K562 (cell line): ENCODE data around the gene LYPD5. TPM values are rescaled to one million over a fixed set of nuclear protein-coding genes. Genes with fewer than 3 reads are reported as not detected.

Experiments
- DACH1 ChIP-seq: fragments of 450-650 bp; IDR thresholded peaks from 2 replicates; pipeline ENCODE4 v1.6.1; 2018; ENCODE audit not compliant: partially characterized antibody
- EGR1 ChIP-seq: fragments of 450-650 bp; conservative IDR thresholded peaks from 2 replicates; pipeline ENCODE4 v1.6.1; 2017; ENCODE audit warnings: mild to moderate bottlenecking
- POU5F1 ChIP-seq: fragments of 150-350 bp; IDR thresholded peaks from 2 replicates; pipeline ENCODE4 v1.6.1; 2014; ENCODE audit warnings: borderline replicate concordance, low read length, low read depth, mild to moderate bottlenecking; ENCODE audit not compliant: partially characterized antibody
- RBM39 ChIP-seq: fragments of 200-400 bp; formaldehyde crosslinking; optimal IDR thresholded peaks from 2 replicates; pipeline ENCODE3; 2018; ENCODE audit warnings: low read depth, low read length
- SP1 ChIP-seq: sonication (generic); formaldehyde crosslinking; IDR thresholded peaks from 2 replicates; pipeline ENCODE4 v1.8.1; 2022; ENCODE audit warnings: mild to moderate bottlenecking, missing genetic modification reagents
- SREBF1 ChIP-seq: fragments of 150-350 bp; IDR thresholded peaks from 2 replicates; pipeline ENCODE4 v1.6.1; 2014; ENCODE audit warnings: antibody characterized with exemption, low read depth, low read length, borderline replicate concordance
- ZC3H4 ChIP-seq: sonication (generic); formaldehyde crosslinking; IDR thresholded peaks from 2 replicates; pipeline ENCODE4 v1.9.0; 2021; ENCODE audit warnings: missing genetic modification reagents, borderline replicate concordance
- ZNF23 ChIP-seq: fragments of 250-450 bp; sonication (Bioruptor Pico); IDR thresholded peaks from 2 replicates; pipeline ENCODE4 v1.4.0; 2020; ENCODE audit warnings: mild to moderate bottlenecking
- ZNF57 ChIP-seq: fragments of 450-650 bp; formaldehyde crosslinking; IDR thresholded peaks from 2 replicates; pipeline ENCODE4 v1.4.0; 2020; ENCODE audit warnings: mild to moderate bottlenecking, moderate library complexity
- ZNF696 ChIP-seq: fragments of 250-450 bp; sonication (Bioruptor Pico); conservative IDR thresholded peaks from 2 replicates; pipeline ENCODE4 v1.4.0; 2020; ENCODE audit warnings: mild to moderate bottlenecking, moderate library complexity
- ZNF76 ChIP-seq: fragments of 250-450 bp; sonication (Bioruptor Pico); IDR thresholded peaks from 2 replicates; pipeline ENCODE4 v1.4.0; 2020; ENCODE audit warnings: mild to moderate bottlenecking, moderate library complexity, borderline replicate concordance
- ZNF780A ChIP-seq: fragments of 250-450 bp; sonication (Bioruptor Pico); IDR thresholded peaks from 2 replicates; pipeline ENCODE4 v1.5.0; 2021; ENCODE audit warnings: mild to moderate bottlenecking
- ZZZ3 ChIP-seq: fragments of 450-650 bp; IDR thresholded peaks from 2 replicates; pipeline ENCODE4 v1.6.1; 2016; ENCODE audit warnings: antibody characterized with exemption, mild to moderate bottlenecking, moderate library complexity
- polyA plus RNA-seq, 8 experiments: library from polyadenylated mRNA; depleted of rRNA in 4 of 8; stranded (reverse) in 5 of 8; unstranded in 3 of 8; fragments of >200 nt; fragmentation: Nextera tagmentation in 2 of 8; fragmentation: Illumina TruSeq in 1 of 8; extraction: Ambion mirVana in 2 of 8; extraction: Trizol in 1 of 8; gene quantifications; 2 replicates each; pipeline versions ENCODE4 v1.2.1 to v1.2.3, GENCODE V29; 2011 to 2014; ENCODE audit warnings: inconsistent platforms in 1 of 8, missing spikeins in 1 of 8
- total RNA-seq, 7 experiments: library from RNA; depleted of rRNA in 6 of 7; stranded (reverse); fragments of >200 nt in 6 of 7; fragmentation: Illumina TruSeq in 2 of 7; extraction: Trizol in 2 of 7; gene quantifications; 2 replicates each; pipeline versions ENCODE4 v1.2.1 to v1.2.3, GENCODE V29; 2011 to 2021; ENCODE audit warnings: low replicate concordance in 1 of 7
- TF ChIP-seq, protein P1 (sequence below): sonication (generic); formaldehyde crosslinking; IDR thresholded peaks from 2 replicates; pipeline ENCODE4 v1.9.0; 2022; ENCODE audit warnings: mild to moderate bottlenecking, missing genetic modification reagents
- TF ChIP-seq, protein P2 (sequence below): sonication (generic); formaldehyde crosslinking; IDR thresholded peaks from 2 replicates; pipeline ENCODE4 v1.8.1; 2023; ENCODE audit warnings: mild to moderate bottlenecking, missing genetic modification reagents
- TF ChIP-seq, protein P3 (sequence below): fragments of 450-650 bp; conservative IDR thresholded peaks from 2 replicates; pipeline ENCODE4 v1.6.1; 2016; ENCODE audit warnings: missing genetic modification characterization, low read depth, mild to moderate bottlenecking, control low read depth, missing compliant biosample characterization
- TF ChIP-seq, protein P4 (sequence below): sonication (generic); formaldehyde crosslinking; IDR thresholded peaks from 2 replicates; pipeline ENCODE4 v1.8.0; 2022; ENCODE audit warnings: missing genetic modification reagents, mild to moderate bottlenecking, borderline replicate concordance

LYPD5 gene
- total and polyA plus RNA-seq, 9 of the 15 experiments (the other 6 are each of a cell fraction or from before 2014, with no cell fraction given) = 0.03 to 0.22 (median 0.10) TPM; not detected in 3

DNA sequence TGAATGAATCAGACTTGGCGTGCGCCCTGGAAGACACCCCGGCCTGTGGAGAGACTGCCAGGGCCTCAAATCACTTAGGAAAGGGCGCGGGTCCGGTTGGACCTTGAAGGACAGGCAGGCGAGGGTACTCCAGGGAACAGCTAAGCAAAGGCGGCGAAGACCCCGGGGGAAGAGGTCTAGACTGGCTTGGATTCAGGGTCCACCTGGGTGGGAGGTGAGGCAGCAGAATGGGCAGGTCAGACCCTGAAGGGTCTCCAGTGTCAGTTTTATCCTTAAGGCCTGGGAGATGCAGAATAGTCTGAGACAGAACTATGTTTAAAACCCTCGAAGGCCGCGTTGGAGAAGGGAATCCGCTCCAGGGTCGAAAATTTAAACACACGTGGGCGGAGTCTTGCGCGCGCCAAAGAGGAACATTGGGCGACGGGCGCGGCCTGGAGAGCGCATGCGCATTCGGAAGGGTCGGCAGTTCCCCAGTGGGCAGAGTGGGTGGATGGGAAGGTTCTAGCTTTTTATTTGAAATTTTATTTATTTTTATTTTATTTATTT lies 46.9 kb downstream of the LYPD5 start (continued):
- TF ChIP-seq RBM39 = peak; percentile 96
- TF ChIP-seq, protein P1, sequence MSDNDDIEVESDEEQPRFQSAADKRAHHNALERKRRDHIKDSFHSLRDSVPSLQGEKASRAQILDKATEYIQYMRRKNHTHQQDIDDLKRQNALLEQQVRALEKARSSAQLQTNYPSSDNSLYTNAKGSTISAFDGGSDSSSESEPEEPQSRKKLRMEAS (CRISPR knock-in tag) = peak; percentile 75
- TF ChIP-seq POU5F1 = no peak
- no peak for TF ChIP-seq SREBF1
- TF ChIP-seq, protein P2, sequence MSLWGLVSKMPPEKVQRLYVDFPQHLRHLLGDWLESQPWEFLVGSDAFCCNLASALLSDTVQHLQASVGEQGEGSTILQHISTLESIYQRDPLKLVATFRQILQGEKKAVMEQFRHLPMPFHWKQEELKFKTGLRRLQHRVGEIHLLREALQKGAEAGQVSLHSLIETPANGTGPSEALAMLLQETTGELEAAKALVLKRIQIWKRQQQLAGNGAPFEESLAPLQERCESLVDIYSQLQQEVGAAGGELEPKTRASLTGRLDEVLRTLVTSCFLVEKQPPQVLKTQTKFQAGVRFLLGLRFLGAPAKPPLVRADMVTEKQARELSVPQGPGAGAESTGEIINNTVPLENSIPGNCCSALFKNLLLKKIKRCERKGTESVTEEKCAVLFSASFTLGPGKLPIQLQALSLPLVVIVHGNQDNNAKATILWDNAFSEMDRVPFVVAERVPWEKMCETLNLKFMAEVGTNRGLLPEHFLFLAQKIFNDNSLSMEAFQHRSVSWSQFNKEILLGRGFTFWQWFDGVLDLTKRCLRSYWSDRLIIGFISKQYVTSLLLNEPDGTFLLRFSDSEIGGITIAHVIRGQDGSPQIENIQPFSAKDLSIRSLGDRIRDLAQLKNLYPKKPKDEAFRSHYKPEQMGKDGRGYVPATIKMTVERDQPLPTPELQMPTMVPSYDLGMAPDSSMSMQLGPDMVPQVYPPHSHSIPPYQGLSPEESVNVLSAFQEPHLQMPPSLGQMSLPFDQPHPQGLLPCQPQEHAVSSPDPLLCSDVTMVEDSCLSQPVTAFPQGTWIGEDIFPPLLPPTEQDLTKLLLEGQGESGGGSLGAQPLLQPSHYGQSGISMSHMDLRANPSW (CRISPR knock-in tag) = no peak
- no peak for TF ChIP-seq DACH1
- no peak for TF ChIP-seq ZZZ3
- TF ChIP-seq EGR1 = peak; percentile 78
- TF ChIP-seq ZNF23 (CRISPR knock-in tag) = no peak
- peak; percentile 93 for TF ChIP-seq ZC3H4 (CRISPR knock-in tag)
- peak; percentile 72; the same call in 1 of the 2 replicates for TF ChIP-seq ZNF76
- TF ChIP-seq, protein P3, sequence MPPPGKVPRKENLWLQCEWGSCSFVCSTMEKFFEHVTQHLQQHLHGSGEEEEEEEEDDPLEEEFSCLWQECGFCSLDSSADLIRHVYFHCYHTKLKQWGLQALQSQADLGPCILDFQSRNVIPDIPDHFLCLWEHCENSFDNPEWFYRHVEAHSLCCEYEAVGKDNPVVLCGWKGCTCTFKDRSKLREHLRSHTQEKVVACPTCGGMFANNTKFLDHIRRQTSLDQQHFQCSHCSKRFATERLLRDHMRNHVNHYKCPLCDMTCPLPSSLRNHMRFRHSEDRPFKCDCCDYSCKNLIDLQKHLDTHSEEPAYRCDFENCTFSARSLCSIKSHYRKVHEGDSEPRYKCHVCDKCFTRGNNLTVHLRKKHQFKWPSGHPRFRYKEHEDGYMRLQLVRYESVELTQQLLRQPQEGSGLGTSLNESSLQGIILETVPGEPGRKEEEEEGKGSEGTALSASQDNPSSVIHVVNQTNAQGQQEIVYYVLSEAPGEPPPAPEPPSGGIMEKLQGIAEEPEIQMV (tag) = 0 out of 2 replicates have a peak, but pooled peaks have one; percentile 46
- TF ChIP-seq, protein P4, sequence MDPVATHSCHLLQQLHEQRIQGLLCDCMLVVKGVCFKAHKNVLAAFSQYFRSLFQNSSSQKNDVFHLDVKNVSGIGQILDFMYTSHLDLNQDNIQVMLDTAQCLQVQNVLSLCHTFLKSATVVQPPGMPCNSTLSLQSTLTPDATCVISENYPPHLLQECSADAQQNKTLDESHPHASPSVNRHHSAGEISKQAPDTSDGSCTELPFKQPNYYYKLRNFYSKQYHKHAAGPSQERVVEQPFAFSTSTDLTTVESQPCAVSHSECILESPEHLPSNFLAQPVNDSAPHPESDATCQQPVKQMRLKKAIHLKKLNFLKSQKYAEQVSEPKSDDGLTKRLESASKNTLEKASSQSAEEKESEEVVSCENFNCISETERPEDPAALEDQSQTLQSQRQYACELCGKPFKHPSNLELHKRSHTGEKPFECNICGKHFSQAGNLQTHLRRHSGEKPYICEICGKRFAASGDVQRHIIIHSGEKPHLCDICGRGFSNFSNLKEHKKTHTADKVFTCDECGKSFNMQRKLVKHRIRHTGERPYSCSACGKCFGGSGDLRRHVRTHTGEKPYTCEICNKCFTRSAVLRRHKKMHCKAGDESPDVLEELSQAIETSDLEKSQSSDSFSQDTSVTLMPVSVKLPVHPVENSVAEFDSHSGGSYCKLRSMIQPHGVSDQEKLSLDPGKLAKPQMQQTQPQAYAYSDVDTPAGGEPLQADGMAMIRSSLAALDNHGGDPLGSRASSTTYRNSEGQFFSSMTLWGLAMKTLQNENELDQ (CRISPR knock-in tag) = no peak
- peak; percentile 35; the same call in 1 of the 2 replicates for TF ChIP-seq SP1 (CRISPR knock-in tag)
- no peak for TF ChIP-seq ZNF780A
- 0 out of 2 replicates have a peak, but pooled peaks have one; percentile 9 for TF ChIP-seq ZNF57
- TF ChIP-seq ZNF696 (CRISPR knock-in tag) = no peak
